Parathyroid adenoma (tissue), 2 donors: ENCODE measurements around the gene TTF1.

Experiments used
- H2AFZ ChIP-seq: fragments of 300-600 bp; sonication (generic); one replicate; pipeline ENCODE4 v1.7.0; 2017; ENCODE audit warnings: antibody characterized with exemption, mild to moderate bottlenecking
- H3K27ac ChIP-seq: fragments of 300-600 bp; sonication (generic); one replicate; pipeline ENCODE4 v1.7.0; 2017
- H3K27me3 ChIP-seq: fragments of 300-600 bp; sonication (generic); one replicate; pipeline ENCODE4 v1.7.0; 2017; ENCODE audit warnings: low read length; ENCODE audit not compliant: control insufficient read depth, insufficient read depth
- H3K36me3 ChIP-seq: fragments of 300-600 bp; sonication (generic); one replicate; pipeline ENCODE4 v1.7.0; 2017; ENCODE audit warnings: low read length; ENCODE audit not compliant: control insufficient read depth, insufficient read depth
- H3K4me1 ChIP-seq: fragments of 300-600 bp; sonication (generic); one replicate; pipeline ENCODE4 v1.7.0; 2017; ENCODE audit warnings: control low read depth
- H3K4me2 ChIP-seq: fragments of 300-600 bp; sonication (generic); one replicate; pipeline ENCODE4 v1.7.0; 2017; ENCODE audit warnings: low read length
- H3K4me3 ChIP-seq: fragments of 300-600 bp; sonication (generic); one replicate; pipeline ENCODE4 v1.7.0; 2017; ENCODE audit warnings: low read depth, low read length
- H3K79me2 ChIP-seq: fragments of 300-600 bp; sonication (generic); one replicate; pipeline ENCODE4 v1.7.0; 2017; ENCODE audit warnings: control low read depth
- H3K9ac ChIP-seq: fragments of 300-600 bp; sonication (generic); one replicate; pipeline ENCODE4 v1.7.0; 2017; ENCODE audit warnings: mild to moderate bottlenecking
- H3K9me3 ChIP-seq: fragments of 300-600 bp; sonication (generic); one replicate; pipeline ENCODE4 v1.7.0; 2017; ENCODE audit warnings: low read length; ENCODE audit not compliant: control insufficient read depth
- CTCF ChIP-seq: fragments of 300-600 bp; sonication (generic); IDR thresholded peaks from one replicate; pipeline ENCODE4 v1.7.0; 2017; ENCODE audit warnings: antibody characterized with exemption, mild to moderate bottlenecking
- donor health status: primary hyperparathyroidism.

Gene TTF1, protein sequence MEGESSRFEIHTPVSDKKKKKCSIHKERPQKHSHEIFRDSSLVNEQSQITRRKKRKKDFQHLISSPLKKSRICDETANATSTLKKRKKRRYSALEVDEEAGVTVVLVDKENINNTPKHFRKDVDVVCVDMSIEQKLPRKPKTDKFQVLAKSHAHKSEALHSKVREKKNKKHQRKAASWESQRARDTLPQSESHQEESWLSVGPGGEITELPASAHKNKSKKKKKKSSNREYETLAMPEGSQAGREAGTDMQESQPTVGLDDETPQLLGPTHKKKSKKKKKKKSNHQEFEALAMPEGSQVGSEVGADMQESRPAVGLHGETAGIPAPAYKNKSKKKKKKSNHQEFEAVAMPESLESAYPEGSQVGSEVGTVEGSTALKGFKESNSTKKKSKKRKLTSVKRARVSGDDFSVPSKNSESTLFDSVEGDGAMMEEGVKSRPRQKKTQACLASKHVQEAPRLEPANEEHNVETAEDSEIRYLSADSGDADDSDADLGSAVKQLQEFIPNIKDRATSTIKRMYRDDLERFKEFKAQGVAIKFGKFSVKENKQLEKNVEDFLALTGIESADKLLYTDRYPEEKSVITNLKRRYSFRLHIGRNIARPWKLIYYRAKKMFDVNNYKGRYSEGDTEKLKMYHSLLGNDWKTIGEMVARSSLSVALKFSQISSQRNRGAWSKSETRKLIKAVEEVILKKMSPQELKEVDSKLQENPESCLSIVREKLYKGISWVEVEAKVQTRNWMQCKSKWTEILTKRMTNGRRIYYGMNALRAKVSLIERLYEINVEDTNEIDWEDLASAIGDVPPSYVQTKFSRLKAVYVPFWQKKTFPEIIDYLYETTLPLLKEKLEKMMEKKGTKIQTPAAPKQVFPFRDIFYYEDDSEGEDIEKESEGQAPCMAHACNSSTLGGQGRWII

DNA sequence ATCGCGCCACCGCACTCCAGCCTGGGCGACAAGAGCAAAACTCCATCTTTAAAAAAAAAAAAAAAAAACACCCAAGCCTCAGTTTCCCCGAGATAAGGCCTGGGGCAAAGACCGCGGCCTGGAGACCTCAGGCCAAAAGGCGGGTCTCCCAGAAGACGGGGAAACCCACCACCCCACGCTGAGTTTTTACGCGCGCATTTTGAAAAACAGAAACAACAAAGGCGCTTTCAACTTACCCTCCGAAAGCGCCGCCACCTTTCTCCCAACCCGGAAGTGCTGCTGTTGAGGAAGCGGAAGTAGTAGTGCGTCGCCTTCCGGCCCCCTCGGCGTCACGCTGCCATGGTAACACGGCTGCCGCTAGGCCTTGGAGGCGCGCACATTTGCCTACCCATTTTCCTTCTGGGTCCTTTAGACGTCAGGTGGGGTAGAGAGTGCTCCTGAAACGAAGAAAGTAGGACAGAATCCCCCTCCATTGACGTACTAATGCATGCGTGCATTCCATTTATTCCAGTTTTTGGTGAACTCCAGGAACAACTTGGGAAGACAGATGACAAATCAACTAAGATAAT, at the start of gene TTF1:
TTF1 (minus strand) TSS at position 287 of the 569 bp plus-strand sequence. CDS start 4,019 bp downstream, outside the sequence.
- no peaks in the 10 kb centered on the region for H3K9me3 ChIP-seq
- no peak within 1 kb of the TSS for H3K9ac ChIP-seq
- H3K79me2 ChIP-seq: no peaks in the 10 kb centered on the region
- peaks cover 5% of the 10 kb centered on the region for H3K4me1 ChIP-seq
- peak within 1 kb of the TSS; percentile 93 for H3K4me2 ChIP-seq
- H3K36me3 ChIP-seq: no peaks in the 10 kb centered on the region
- peak within 1 kb of the TSS; percentile 95 for H2AFZ ChIP-seq
- no peak for TF ChIP-seq CTCF
- H3K27ac ChIP-seq: no peak within 1 kb of the TSS
- H3K27me3 ChIP-seq: no peaks in the 10 kb centered on the region
- peak within 1 kb of the TSS; percentile 78 for H3K4me3 ChIP-seq

DNA sequence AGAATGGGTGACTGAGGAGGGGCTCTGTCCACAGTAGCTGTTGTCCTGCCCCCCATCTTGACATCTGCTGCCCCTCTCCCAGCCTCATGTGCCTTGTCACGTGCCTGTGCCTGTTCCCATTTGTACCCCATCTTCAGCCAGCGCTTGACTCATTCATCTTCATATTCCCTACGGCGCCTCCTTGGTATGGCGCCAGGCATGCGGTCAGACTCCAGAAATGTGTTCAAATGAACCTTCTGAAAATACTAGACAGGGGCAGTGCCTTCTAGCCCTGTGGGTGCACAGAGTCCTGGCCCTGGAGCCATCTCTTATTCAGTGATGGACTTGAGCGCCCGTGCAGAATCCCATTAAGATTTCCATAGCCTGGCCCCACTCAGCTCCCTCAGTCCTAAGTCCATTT, 49.6 kb upstream of the TTF1 start:
- no peak for TF ChIP-seq CTCF
- Histone ChIP-seq H3K27ac (no peak overlapping the region), H3K9ac (no peak overlapping the region), H3K4me2 (no peak overlapping the region), H3K9me3 (no peaks in the 10 kb centered on the region), H3K27me3 (no peaks in the 10 kb centered on the region), H3K79me2 (no peaks in the 10 kb centered on the region), H2AFZ (no peak overlapping the region), H3K36me3 (no peaks in the 10 kb centered on the region), H3K4me3 (no peak overlapping the region), H3K4me1 (no peaks in the 10 kb centered on the region)

DNA sequence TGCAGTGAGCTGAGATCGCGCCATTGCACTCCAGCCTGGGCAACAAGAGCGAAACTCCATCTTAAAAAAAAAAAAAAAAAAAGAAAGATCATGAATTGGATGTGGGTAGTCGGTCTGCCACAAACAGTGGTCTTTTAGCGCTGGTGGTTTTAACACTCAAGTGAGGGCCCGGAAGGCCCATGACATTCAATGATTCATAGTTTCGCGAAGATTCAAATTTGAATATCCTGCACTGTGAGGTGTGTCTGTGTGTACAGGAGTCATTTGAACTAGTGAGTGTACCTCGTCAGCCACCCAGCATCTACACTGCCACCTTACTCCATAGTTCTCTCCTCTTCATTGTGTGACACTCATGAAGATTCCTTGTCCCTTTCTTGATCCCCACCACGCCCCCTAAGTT, 44.6 kb upstream of the TTF1 start:
- no peak for TF ChIP-seq CTCF
- Histone ChIP-seq H3K79me2 (no peaks in the 10 kb centered on the region), H3K9me3 (no peaks in the 10 kb centered on the region), H3K4me1 (no peaks in the 10 kb centered on the region), H3K27ac (no peak overlapping the region), H2AFZ (no peak overlapping the region), H3K4me3 (no peak overlapping the region), H3K4me2 (no peak overlapping the region), H3K27me3 (no peaks in the 10 kb centered on the region), H3K36me3 (no peaks in the 10 kb centered on the region), H3K9ac (no peak overlapping the region)

- no peak overlapping the region for H3K9ac ChIP-seq
- no peak for TF ChIP-seq CTCF
- no peak overlapping the region for H2AFZ ChIP-seq
These were observed 41.3 kb upstream of the TTF1 start for GRCh38 chr9:132447902-132448301.

More at GRCh38 chr9:132447902-132448301, 41.3 kb upstream of the TTF1 start:
- Histone ChIP-seq H3K9me3 (no peaks in the 10 kb centered on the region), H3K79me2 (no peaks in the 10 kb centered on the region), H3K27ac (no peak overlapping the region), H3K36me3 (no peaks in the 10 kb centered on the region), H3K4me1 (no peaks in the 10 kb centered on the region), H3K4me2 (no peak overlapping the region), H3K27me3 (no peaks in the 10 kb centered on the region), H3K4me3 (no peak overlapping the region)
